ENCODE results near the gene DNM2. TPM values are rescaled to one million over a fixed set of nuclear protein-coding genes. Genes with fewer than 3 reads are reported as not detected.
"Not testable (repeated sequence)": the region's sequence is repeated elsewhere in the genome, so short reads cannot be mapped to it uniquely, and the experiment has no call there.

DNM2 gene
- total and polyA plus RNA-seq, 5 donors from 2014 or later, result 61.8 to 269 (median 63.1) TPM

GRCh38 chr19:10854350-10855089 lies 136.6 kb downstream of the DNM2 start:
- ATAC-seq (ENCODE audit: low read depth in 2 of 2) (no peak), DNase-seq (no peak)
- Histone ChIP-seq H3K36me3 (ENCODE audit: control insufficient read depth, insufficient read depth, low read length) (no peaks in the 10 kb centered on the region), H3K4me3 (ENCODE audit: low read depth, low read length) (no peak overlapping the region), H3K27ac (ENCODE audit: insufficient read depth, low read length, poor library complexity, severe bottlenecking) (no peak overlapping the region), H3K9me3 (ENCODE audit: control insufficient read depth in 2 of 2, low read length in 2 of 2) (no peaks in the 10 kb centered on the region), H3K27me3 (ENCODE audit: control insufficient read depth, insufficient read depth, low read length) (no peaks in the 10 kb centered on the region), H3K4me1 (ENCODE audit: control insufficient read depth, insufficient read depth, low read length, poor library complexity, severe bottlenecking) (no peaks in the 10 kb centered on the region)
- Mint-ChIP-seq H3K36me3 (no peaks in the 10 kb centered on the region), H3K27ac (peak overlapping the region in 1 of 3 donors; percentile 76), H3K4me3 (no peak overlapping the region), H3K9me3 (no peaks in the 10 kb centered on the region), H3K4me1 (no peaks in the 10 kb centered on the region), H3K27me3 (no peaks in the 10 kb centered on the region)

DNA sequence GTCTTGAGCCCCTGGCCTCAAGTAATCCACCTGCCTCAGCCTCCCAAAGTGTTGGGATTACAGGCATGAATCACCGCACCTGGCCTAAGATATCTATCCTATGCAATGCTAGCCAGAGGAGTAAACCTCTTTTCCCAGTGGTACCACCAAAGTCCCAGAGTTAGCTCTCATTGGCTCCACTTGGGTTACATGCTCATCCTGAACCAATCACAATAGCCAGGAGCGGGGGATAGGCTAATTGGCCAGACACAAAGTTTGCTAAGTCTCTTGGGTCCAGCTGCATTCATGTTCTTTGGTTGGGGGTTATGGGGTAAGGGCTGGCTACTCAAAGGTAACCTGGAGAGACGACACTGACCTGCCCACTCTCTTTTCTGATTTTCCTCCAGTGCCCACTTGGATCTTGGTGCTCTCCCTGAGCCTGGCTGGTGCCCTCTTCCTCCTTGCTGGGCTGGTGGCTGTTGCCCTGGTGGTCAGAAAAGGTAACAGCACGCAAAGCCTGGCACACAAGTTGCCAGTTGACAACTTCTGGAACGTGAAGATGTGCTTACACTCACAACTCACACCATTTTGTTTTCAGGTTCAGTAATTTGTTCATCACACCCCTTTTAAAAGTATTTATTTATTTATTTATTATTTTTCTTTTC lies 138.1 kb downstream of the DNM2 start:
- H3K27ac Mint-ChIP-seq, result no peak overlapping the region
- ATAC-seq (ENCODE audit: low read depth in 2 of 2) (no peak), DNase-seq (peak in 1 of 3 donors; percentile 59)
- no peaks in the 10 kb centered on the region for H3K27me3 Mint-ChIP-seq
- Histone ChIP-seq H3K36me3 (ENCODE audit: control insufficient read depth, insufficient read depth, low read length) (no peaks in the 10 kb centered on the region), H3K27ac (ENCODE audit: insufficient read depth, low read length, poor library complexity, severe bottlenecking) (no peak overlapping the region), H3K9me3 (ENCODE audit: control insufficient read depth in 2 of 2, low read length in 2 of 2) (no peaks in the 10 kb centered on the region), H3K27me3 (ENCODE audit: control insufficient read depth, insufficient read depth, low read length) (no peaks in the 10 kb centered on the region), H3K4me3 (ENCODE audit: low read depth, low read length) (no peak overlapping the region), H3K4me1 (ENCODE audit: control insufficient read depth, insufficient read depth, low read length, poor library complexity, severe bottlenecking) (no peaks in the 10 kb centered on the region)
- no peak overlapping the region for H3K4me3 Mint-ChIP-seq
- H3K36me3 Mint-ChIP-seq, result no peaks in the 10 kb centered on the region
- H3K9me3 Mint-ChIP-seq, result no peaks in the 10 kb centered on the region
- no peaks in the 10 kb centered on the region for H3K4me1 Mint-ChIP-seq

- H3K27ac Mint-ChIP-seq; H3K27me3 ChIP-seq (ENCODE audit: control insufficient read depth, insufficient read depth, low read length); ATAC-seq (ENCODE audit: low read depth in 2 of 2); H3K9me3 Mint-ChIP-seq; H3K4me3 ChIP-seq (ENCODE audit: low read depth, low read length); H3K27ac ChIP-seq (ENCODE audit: insufficient read depth, low read length, poor library complexity, severe bottlenecking); H3K4me1 ChIP-seq (ENCODE audit: control insufficient read depth, insufficient read depth, low read length, poor library complexity, severe bottlenecking); H3K4me1 Mint-ChIP-seq; H3K9me3 ChIP-seq (ENCODE audit: control insufficient read depth in 2 of 2, low read length in 2 of 2); H3K4me3 Mint-ChIP-seq; H3K36me3 Mint-ChIP-seq; H3K36me3 ChIP-seq (ENCODE audit: control insufficient read depth, insufficient read depth, low read length); H3K27me3 Mint-ChIP-seq; DNase-seq: not testable (repeated sequence)
Observed at GRCh38 chr19:10856899-10857298, 139.0 kb downstream of the DNM2 start.

DNA sequence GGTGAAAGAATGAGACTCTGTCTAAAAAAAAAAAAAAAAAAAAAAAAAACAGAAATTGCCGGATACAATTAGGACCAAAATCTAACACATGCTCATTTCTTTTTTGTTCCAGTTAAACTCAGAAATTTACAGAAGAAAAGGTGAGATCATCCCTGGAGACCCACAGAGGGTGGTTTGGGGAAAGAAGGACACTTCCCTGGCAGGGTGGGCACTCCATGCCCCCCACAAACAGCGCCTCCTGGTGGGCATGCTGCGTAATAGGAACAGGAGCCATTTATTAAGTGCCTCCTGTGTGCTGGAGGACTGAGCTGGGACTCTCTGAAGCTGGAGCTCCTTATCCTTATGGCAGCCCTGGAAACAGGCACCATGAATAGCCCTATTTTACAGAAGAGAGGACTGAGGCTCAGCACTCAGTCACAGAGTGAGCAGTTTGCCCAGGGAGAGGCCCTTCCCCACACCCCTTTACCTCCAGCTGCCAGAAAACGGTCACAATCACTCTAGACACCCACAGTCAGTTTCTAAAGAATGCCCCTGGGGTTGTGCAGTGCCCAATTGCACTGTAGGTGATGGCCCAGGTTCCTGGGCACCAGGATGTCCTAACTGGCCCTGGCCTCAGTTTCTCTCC lies 140.4 kb downstream of the DNM2 start:
- Mint-ChIP-seq H3K36me3 (no peaks in the 10 kb centered on the region), H3K27me3 (no peaks in the 10 kb centered on the region), H3K9me3 (no peaks in the 10 kb centered on the region), H3K4me1 (peaks cover 0 to 4% (median 0%) of the 10 kb centered on the region in 4 donors), H3K4me3 (no peak overlapping the region), H3K27ac (peak overlapping the region in 2 of 3 donors; percentile 3 to 84)
- H3K27ac ChIP-seq (ENCODE audit: insufficient read depth, low read length, poor library complexity, severe bottlenecking), result no peak overlapping the region
- ATAC-seq (ENCODE audit: low read depth in 2 of 2) (peak in 1 of 2 donors; percentile 16), DNase-seq (peak in 1 of 3 donors; percentile 34)
- H3K36me3 ChIP-seq (ENCODE audit: control insufficient read depth, insufficient read depth, low read length), result no peaks in the 10 kb centered on the region
- no peaks in the 10 kb centered on the region for H3K4me1 ChIP-seq (ENCODE audit: control insufficient read depth, insufficient read depth, low read length, poor library complexity, severe bottlenecking)
- no peaks in the 10 kb centered on the region for H3K9me3 ChIP-seq (ENCODE audit: control insufficient read depth in 2 of 2, low read length in 2 of 2)
- no peaks in the 10 kb centered on the region for H3K27me3 ChIP-seq (ENCODE audit: control insufficient read depth, insufficient read depth, low read length)
- no peak overlapping the region for H3K4me3 ChIP-seq (ENCODE audit: low read depth, low read length)

DNA sequence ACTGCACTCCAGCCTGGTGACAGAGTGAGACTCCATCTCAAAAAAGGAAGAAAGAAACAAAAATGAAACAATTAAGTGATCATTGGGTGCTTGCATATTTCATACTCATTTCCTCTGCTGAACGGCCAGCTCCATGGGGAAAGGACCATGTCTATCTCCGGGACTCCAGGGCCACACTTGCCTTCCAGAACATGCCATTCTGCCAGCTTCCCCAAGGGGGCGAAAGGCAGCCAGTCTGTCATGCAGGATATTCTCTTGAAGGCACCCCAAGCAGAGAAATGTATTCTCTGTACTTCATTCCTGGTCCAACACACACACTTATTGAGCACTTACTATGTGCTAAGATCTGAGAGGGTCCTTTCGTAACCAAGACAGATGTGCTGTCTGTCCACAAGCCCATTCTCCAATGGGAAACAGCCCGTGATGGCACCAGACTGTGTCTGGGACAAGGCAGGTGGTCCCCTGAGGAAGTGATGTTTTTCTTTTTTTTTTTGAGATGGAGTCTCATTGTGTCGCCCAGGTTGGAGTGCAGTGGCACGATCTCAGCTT lies 143.3 kb downstream of the DNM2 start:
- H3K27me3 ChIP-seq (ENCODE audit: control insufficient read depth, insufficient read depth, low read length), result no peaks in the 10 kb centered on the region
- ATAC-seq (ENCODE audit: low read depth in 2 of 2) (peak in 1 of 2 donors; percentile 49), DNase-seq (peak in 2 of 3 donors; percentile 17 to 50)
- H3K36me3 Mint-ChIP-seq, result no peaks in the 10 kb centered on the region
- H3K4me3 ChIP-seq (ENCODE audit: low read depth, low read length), result no peak overlapping the region
- H3K27ac Mint-ChIP-seq, result no peak overlapping the region
- no peaks in the 10 kb centered on the region for H3K36me3 ChIP-seq (ENCODE audit: control insufficient read depth, insufficient read depth, low read length)
- H3K27me3 Mint-ChIP-seq, result no peaks in the 10 kb centered on the region
- peaks cover 5 to 16% (median 7%) of the 10 kb centered on the region in 4 donors for H3K4me1 Mint-ChIP-seq
- H3K4me3 Mint-ChIP-seq, result no peak overlapping the region
- peaks cover 7% of the 10 kb centered on the region for H3K4me1 ChIP-seq (ENCODE audit: control insufficient read depth, insufficient read depth, low read length, poor library complexity, severe bottlenecking)
- no peaks in the 10 kb centered on the region for H3K9me3 ChIP-seq (ENCODE audit: control insufficient read depth in 2 of 2, low read length in 2 of 2)
- no peak overlapping the region for H3K27ac ChIP-seq (ENCODE audit: insufficient read depth, low read length, poor library complexity, severe bottlenecking)
- H3K9me3 Mint-ChIP-seq, result no peaks in the 10 kb centered on the region

GRCh38 chr19:10862561-10863106 lies 144.8 kb downstream of the DNM2 start:
- no peaks in the 10 kb centered on the region for H3K9me3 Mint-ChIP-seq

GRCh38 chr19:10863107-10863717 lies 145.3 kb downstream of the DNM2 start:
- DNase-seq (no peak), ATAC-seq (ENCODE audit: low read depth in 2 of 2) (no peak)
- peaks cover 6 to 23% (median 12%) of the 10 kb centered on the region in 4 donors for H3K4me1 Mint-ChIP-seq
- peak overlapping the region in 1 of 3 donors; percentile 62 for H3K27ac Mint-ChIP-seq
- Histone ChIP-seq H3K27me3 (ENCODE audit: control insufficient read depth, insufficient read depth, low read length) (no peaks in the 10 kb centered on the region), H3K4me3 (ENCODE audit: low read depth, low read length) (no peak overlapping the region), H3K4me1 (ENCODE audit: control insufficient read depth, insufficient read depth, low read length, poor library complexity, severe bottlenecking) (peaks cover 7% of the 10 kb centered on the region), H3K9me3 (ENCODE audit: control insufficient read depth in 2 of 2, low read length in 2 of 2) (no peaks in the 10 kb centered on the region), H3K36me3 (ENCODE audit: control insufficient read depth, insufficient read depth, low read length) (no peaks in the 10 kb centered on the region), H3K27ac (ENCODE audit: insufficient read depth, low read length, poor library complexity, severe bottlenecking) (no peak overlapping the region)
- no peak overlapping the region for H3K4me3 Mint-ChIP-seq
- no peaks in the 10 kb centered on the region for H3K9me3 Mint-ChIP-seq
- no peaks in the 10 kb centered on the region for H3K36me3 Mint-ChIP-seq
- no peaks in the 10 kb centered on the region for H3K27me3 Mint-ChIP-seq

More at GRCh38 chr19:10862561-10863106, 144.8 kb downstream of the DNM2 start:
- H3K4me3 Mint-ChIP-seq, result no peak overlapping the region
- no peak overlapping the region for H3K4me3 ChIP-seq (ENCODE audit: low read depth, low read length)
- no peaks in the 10 kb centered on the region for H3K36me3 Mint-ChIP-seq
- H3K9me3 ChIP-seq (ENCODE audit: control insufficient read depth in 2 of 2, low read length in 2 of 2), result no peaks in the 10 kb centered on the region
- peaks cover 7% of the 10 kb centered on the region for H3K4me1 ChIP-seq (ENCODE audit: control insufficient read depth, insufficient read depth, low read length, poor library complexity, severe bottlenecking)
- ATAC-seq (ENCODE audit: low read depth in 2 of 2) (no peak), DNase-seq (no peak)
- H3K4me1 Mint-ChIP-seq, result peaks cover 5 to 18% (median 7%) of the 10 kb centered on the region in 4 donors
- no peaks in the 10 kb centered on the region for H3K36me3 ChIP-seq (ENCODE audit: control insufficient read depth, insufficient read depth, low read length)
- peak overlapping the region in 1 of 3 donors; percentile 17 for H3K27ac Mint-ChIP-seq
- H3K27me3 Mint-ChIP-seq, result no peaks in the 10 kb centered on the region
- H3K27ac ChIP-seq (ENCODE audit: insufficient read depth, low read length, poor library complexity, severe bottlenecking), result no peak overlapping the region
- H3K27me3 ChIP-seq (ENCODE audit: control insufficient read depth, insufficient read depth, low read length), result no peaks in the 10 kb centered on the region

Data from CD4-positive, CD25-positive, alpha-beta regulatory T cell (primary cell).